ENCODE data around the gene C8G. TPM values are rescaled to one million over a fixed set of nuclear protein-coding genes. Genes with fewer than 3 reads are reported as not detected.

The C8G gene
- total RNA-seq, 1 experiment from 2014 or later = not detected

DNA sequence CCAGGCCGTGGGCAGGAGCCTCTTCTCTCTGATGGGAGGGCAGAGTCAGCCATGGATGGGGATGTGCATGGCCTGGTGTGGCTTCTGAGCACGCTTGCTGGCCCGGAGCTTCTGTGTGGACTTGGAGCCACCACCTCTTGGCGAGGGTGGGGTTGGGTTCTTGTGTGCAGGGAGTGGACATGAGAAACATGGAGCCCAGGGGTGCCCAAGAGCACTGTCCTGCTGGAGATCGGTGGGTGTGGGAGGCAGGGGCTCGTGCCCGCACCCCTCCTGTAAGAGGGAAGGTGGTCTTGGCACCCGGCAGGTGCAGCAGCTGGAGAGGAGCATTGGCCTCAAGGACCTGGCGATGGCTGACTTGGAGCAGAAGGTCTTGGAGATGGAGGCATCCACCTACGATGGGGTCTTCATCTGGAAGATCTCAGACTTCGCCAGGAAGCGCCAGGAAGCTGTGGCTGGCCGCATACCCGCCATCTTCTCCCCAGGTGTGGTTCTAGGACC, 24.3 kb upstream of the C8G start:
- DNase-seq (ENCODE audit: low spot score) = no peak

DNA sequence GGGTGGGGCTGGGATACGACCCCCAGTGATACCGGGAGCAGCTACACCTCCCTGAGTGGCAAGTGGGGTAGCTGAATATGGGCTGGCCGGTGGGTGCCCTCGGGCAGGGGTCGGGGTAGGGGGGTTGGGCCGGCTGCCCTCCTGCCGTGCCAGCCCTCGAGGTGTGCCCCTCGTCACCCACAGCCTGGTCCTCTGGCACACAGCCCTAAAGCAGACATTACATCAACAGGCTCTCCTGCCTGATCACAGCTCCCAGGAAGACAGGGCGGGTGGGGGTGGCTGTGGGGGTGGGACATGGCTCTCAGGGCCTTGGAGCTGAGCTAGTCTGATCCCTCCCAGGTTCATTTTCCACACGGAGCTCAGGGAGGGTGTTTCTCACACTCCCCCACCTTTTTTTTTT, 23.7 kb upstream of the C8G start:
- no peak for DNase-seq (ENCODE audit: low spot score)

DNA sequence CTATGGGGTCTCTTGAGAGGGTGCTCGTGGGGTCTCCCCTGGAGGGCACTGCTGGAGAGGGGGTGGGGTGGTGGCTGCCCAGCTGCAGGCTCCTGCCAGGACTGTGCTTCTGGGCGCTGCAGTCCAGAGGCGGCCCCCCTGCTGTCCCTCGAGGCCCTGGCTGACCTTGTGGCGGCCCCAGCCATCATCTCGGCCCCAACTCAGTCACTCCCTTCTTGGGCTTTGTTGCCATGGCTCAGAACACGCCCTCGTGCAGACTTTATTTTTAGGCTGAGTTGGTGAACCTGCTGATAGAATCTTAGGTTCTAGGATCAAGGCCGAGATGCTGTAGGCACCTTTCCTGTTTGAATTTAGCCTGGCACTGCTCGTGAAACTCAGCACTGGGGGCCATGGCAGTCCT, 23.3 kb upstream of the C8G start:
- no peak for DNase-seq (ENCODE audit: low spot score)

DNA sequence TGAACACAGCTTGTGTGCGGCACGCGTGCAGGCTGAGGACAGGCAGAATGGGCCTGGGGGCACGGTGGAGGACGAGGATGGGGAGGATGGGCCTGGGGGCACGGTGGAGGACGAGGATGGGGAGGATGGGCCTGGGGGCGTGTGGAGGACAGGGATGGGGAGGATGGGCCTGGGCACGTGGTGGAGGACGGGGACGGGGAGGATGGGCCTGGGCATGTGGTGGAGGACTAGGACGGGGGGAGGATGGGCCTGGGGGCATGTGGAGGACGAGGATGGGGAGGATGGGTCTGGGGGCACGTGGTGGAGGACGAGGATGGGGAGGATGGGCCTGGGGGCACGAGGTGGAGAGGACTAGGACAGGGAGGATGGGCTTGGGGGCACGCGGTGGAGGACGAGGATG, 22.5 kb upstream of the C8G start:
- DNase-seq (ENCODE audit: low spot score) = no peak

DNA sequence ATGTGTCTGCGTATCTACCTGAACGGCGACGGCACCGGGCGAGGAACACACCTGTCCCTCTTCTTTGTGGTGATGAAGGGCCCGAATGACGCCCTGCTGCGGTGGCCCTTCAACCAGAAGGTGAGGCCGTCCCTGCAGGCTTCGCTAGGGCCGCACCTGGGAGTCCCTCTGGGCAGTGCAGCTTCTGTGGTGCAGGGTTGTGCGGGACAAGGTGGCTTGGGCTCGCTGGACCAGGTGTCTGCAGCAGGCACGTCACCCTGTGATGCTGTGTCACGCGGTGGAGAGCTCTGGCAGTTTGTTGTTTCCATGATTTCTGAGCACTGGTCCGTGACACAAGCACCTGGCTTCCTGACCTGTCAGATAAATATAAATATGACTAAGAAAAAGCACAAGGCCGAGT, 21.2 kb upstream of the C8G start:
- DNase-seq (ENCODE audit: low spot score) = no peak

DNA sequence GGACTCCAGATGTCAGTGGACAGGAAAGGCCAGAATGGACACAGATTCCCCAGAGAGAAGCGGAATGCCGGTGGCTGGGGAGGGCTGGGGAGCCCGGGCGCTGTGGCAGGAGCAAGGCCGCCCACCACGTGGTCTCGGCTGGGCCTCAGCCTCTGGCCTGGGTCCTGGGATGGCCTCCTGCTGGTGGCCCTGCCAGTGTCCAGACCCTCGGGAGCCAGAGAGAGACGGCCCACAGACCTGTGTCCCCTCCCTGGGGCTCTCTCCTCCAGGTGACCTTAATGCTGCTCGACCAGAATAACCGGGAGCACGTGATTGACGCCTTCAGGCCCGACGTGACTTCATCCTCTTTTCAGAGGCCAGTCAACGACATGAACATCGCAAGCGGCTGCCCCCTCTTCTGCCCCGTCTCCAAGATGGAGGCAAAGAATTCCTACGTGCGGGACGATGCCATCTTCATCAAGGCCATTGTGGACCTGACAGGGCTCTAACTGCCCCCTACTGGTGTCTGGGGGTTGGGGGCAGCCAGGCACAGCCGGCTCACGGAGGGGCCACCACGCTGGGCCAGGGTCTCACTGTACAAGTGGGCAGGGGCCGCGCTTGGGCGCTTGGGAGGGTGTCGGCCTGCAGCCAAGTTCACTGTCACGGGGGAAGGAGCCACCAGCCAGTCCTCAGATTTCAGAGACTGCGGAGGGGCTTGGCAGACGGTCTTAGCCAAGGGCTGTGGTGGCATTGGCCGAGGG, 19.5 kb upstream of the C8G start:
- DNase-seq (ENCODE audit: low spot score) = no peak

DNA sequence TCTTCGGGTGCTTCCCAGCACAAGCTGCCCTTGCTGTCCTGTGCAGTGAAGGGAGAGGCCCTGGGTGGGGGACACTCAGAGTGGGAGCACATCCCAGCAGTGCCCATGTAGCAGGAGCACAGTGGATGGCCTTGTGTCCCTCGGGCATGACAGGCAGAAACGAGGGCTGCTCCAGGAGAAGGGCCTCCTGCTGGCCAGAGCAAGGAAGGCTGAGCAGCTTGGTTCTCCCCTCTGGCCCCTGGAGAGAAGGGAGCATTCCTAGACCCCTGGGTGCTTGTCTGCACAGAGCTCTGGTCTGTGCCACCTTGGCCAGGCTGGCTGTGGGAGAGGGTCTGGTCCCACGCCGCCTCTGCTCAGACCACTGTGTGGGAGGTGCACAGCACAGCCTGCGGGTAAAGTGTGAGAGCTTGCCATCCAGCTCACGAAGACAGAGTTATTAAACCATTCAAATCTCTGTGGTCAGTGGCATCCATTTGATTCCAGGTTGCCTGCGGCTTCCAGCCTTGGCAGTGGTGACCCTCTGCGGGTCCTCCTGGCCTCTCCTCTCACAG, 18.8 kb upstream of the C8G start:
- DNase-seq (ENCODE audit: low spot score) = no peak

DNA sequence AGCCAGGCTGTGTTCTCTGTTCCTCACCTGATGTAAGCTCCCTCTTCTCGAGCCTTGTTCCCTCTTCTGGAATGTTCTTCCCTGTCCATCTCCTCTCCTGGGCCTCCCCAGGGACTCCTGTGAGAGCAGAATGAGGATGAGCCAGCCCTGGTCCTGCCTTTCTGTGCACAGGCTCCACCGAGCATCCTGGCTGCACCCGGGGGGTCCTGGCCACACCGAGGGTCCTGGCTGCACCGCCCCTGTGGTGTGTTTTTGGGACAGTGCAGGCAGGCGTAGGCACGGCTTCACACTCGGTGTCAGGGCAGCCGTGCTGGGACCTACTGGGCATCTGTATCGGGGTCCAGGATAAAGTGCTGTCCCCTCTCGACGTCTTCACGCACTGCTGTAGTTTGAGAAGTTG, 18.3 kb upstream of the C8G start:
- no peak for DNase-seq (ENCODE audit: low spot score)

DNA sequence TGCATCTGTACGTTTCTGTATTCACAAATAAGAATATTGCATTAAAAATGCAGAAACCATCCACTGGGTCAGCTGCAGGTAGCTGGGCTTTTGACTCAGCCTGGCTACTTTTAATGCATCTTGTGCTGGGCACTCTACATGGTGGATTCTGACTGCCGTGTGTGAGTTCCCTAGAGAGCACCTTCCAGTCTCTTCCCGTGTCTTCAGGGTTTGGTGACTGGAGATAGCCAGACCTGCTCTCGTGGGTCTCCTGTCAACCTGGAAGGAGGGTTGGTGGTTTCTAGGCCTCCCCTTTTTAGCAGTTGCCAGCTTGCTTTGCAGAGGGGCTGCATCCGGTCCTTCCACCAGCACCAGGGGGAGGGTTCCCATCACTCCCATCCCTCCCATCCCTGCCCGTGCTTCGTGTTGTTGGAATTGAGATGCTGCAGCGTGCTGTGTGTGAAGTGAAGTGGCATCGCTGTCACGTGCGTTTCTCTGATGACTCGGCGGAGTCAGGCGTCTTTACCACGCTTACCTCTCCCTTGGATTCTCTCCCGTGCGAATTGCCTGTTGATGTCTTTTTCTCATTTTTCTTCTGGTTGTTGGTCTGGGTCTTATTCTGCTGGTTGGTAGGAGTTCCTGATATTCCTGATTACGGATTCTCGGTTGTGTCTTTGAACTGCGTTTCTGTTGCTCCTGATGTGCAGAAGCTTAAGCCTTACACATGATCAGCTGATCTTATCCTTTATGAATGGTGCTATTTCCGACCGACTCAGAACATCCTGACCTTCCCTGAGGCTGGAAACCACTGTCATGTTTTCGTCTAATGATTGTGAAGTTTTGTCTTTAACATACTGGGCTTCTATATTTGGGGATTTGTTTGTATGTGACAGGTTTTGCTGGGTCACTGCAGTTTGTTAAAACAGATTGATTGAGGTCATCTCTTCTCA, 17.4 kb upstream of the C8G start:
- DNase-seq (ENCODE audit: low spot score) = no peak

DNA sequence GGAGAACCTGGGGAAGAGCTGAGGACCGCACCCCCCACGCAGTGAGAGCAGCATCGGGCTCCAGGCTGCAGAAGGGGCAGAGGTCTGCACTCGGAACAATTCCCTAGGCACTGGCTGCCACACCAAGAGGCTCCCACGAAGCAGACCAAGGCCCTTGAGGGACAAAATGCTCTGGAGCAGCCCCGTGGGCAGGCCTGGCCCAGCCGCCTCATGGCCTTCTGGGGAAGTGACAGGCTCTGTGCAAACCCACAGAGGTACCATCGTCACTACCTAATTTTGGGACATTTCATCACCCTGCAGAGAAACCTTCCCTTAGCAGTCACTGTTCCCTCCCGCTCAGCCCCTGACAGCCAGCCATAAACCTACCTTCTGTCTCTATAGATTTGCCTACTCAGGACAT, 16.5 kb upstream of the C8G start:
- no peak for DNase-seq (ENCODE audit: low spot score)

DNA sequence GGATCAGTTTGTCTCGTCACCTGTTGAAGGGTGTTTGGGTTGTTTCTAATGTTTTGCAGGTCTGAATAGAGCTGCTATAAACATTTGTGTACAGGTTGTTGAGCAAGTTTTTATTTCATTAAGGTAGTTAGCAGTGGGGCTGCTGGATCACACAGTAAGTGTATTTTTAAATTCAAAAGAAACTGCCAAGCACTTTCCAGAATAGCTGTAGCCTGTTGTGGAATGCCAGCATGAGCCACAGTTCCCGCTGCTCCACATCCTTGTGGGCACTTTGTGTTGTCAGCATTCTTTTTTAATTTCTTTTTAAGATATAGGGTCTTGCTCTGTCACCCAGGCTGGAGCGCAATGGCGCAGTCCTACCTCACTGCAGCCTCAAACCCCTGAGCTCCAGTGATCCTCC, 15.0 kb upstream of the C8G start:
- DNase-seq (ENCODE audit: low spot score) = no peak

DNA sequence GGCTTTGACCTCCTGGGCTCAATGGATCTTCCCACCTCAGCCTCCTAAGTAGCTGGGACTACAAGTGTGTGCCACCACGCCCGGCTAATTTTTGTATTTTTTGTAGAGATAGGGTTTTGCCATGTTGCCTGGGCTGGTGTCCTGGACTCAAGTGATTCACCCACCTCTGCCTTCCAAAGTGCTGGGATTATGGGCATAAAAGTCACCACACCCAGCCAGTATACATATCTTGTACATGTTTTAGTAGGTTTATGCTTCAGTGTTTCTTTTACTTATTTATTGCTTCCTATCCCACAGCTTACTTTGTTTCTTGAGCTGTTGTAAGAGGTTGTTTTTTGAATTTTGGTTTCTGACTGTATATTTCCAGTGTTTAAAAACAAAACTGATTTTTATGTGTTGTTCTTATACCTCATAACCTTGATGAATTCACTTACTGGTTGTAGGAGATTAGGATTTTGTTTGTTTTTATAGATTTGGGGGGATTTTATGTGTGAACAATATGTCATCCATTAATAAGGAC, 13.4 kb upstream of the C8G start:
- no peak for DNase-seq (ENCODE audit: low spot score)

DNA sequence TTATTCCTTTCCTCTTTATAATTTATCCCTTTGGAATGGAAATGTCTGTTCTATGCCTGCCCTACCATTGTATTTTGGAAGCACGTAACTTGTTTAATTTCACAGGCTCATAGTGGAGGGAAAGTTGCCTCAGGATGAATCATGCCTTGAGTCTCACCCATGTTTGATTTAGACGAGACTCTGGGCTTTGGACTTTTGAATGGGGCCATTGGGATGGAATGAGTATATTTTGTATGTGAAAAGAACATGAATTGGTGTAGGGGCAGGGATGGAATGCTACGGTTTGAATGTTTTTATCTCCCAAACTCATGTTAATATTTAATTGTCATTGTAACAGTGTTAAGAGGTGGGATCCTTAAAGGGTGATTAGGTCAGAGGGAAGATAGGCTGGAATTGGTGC, 10.8 kb upstream of the C8G start:
- no peak for DNase-seq (ENCODE audit: low spot score)

DNA sequence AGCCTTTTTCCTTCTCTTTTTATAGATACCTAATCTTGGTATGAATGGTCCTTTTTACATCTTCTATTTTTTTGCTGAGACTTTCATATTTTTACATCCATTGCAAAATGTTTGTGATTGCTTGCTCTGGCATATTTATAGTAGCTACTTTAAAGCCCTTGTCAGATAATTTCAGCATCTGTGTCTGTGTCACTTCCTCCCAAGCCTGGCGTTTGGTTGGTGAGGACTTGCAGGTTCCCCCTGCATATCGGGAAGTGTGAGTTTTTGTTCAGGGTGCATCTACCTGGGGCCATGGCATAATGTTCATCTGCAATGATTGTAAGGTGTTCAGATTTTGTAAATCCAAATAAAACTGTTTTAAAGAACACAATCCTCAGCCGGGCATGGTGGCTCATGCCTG, 9.4 kb upstream of the C8G start:
- DNase-seq (ENCODE audit: low spot score) = no peak

DNA sequence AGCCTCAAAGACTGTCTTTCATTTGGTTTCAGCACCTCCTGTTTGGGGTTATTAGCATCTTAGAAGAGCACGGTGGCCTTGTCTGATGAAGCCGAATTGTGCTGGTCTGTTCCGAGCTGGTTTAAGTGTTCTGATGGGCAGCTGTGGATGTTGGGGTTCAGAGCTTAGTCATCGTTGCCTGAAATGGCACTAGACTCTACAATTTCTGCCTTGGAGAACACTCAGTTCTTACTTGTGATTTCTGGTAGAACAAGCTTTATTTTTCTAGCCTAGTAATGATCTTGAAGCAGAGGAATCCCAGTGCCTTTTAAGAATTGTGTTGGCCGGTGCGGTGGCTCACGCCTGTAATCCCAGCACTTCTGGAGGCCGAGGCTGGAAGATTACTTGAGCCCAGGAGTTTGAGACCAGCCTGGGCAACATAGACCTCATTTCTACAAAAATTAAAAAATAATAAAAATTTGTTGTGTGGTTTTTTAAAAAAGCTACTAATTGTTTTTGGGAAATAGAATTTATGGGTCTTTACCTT, 8.3 kb upstream of the C8G start:
- DNase-seq (ENCODE audit: low spot score) = no peak

DNA sequence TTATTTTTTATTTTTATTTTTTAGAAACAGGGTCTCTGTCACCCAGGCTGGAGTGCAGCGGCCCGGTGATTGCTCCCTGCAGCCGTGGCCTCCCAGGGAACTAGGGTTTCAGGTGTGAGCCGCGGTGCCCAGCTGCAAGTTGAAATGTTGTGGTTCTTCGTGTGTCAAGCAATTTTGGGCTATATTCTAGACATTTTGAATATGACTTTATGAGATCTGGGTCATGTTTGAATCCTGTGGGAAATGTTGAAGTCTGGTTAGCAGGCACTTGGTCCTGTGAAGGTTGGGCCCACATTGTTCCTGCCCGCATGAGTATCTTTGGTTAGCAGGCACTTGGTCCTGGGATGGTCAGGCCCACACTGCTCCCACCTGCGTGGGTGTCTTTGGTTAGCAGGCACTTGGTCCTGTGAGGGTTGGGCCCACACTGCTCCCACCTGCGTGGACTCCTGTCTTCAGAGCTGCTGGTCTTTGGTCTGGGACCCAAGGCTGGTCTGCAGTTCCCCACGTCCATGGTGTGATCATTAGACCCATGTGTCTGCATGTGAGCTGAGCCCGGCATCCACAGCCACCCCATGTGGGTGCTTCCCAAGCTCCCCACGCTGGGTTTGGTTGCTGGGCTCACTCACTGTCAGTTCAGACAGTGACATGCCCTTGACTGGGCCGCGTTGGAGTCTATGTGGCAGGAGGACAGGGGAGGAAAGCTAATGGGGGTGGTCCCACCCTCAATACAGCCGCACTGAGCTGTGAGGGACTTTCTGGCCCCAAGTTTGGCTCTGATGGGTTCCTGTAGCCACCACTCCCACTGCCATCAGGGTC, 7.6 kb upstream of the C8G start:
- no peak for DNase-seq (ENCODE audit: low spot score)

DNA sequence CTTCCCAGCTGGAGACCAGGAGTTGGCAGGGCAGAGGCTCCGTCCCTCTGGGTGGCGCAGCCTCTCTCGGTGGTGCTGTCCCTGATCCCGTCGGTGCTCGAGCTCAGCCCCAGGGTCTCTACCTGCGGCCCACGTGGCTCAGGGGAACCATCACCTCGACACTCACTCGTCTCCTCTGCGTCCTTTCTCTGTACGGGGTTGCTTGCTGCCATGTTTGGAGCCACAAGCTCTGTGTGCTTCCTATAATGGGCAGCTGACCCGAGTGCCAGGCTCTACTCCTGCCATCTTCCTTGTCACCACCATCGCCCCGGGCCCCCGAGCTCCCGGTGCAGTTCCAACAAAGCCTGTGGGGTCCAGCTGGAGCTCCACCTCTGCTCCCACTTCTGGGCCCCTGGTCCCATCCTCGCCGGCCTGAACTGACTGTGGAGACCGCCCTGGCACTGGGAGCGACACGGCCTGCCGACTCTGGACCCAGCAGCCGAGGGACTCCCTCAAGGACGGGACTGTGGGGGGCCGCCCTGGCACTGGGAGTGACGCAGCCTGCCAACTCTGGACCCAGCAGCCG, 5.5 kb upstream of the C8G start:
- no peak for DNase-seq (ENCODE audit: low spot score)

DNA sequence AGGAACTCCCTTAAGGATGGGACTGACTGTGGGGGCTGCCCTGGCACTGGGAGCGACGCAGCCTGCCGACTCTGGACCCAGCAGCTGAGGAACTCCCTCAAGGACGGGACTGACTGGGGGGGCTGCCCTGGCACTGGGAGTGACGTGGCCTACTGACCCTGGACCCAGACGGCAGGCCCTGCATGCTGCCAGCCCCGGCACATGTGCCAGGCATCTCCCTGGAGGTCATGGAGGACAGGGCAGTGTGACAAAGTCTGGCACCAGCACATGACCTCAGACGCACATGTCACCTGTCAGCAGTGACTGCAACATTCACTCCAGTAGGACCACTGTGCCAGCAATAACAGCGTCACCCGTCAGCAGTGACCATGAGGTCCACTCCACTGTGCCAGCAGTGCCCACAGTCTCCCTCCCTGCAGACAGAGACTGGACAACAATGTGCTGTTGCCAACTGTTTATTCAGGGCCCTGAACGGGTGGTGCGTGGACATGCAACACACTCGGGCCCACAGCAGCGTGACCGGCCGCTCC, 5.0 kb upstream of the C8G start:
- DNase-seq (ENCODE audit: low spot score) = no peak

DNA sequence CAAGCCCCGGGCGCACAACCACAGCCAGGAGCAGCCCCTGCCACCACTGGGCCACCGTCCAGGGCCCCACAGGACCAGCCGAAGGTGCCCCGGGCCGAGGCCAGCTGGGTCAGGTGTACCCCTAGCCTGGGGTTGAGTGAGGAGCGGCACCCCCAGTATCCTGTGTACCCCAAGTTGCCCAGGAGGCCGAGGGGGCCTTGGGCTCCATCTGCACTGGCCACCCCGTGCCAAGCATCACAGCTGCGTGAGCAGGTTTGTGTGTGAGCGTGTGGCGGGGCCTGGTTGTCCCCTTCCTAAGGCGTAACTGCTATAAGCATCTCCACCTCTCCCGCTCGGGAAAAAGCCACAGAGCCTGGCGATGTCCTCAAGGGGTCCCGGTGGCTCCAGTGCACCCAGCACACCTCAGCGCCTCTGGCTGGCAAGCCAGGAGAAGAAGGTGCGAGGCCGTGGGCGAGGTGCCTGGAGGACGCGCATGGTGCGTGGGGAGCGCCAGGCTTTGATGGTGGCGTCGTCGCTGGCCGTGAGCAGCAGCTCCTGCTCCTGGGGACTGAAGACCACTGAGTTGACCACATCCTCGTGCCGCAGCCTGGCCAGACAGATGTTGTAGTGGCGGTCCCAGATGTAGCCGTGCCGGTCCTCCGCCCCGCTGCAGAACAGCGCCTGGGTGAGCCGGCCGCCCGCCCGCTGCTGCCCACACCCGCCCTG, 4.4 kb upstream of the C8G start:
- no peak for DNase-seq (ENCODE audit: low spot score)
